ENCODE results near the gene PIGB.

DNA sequence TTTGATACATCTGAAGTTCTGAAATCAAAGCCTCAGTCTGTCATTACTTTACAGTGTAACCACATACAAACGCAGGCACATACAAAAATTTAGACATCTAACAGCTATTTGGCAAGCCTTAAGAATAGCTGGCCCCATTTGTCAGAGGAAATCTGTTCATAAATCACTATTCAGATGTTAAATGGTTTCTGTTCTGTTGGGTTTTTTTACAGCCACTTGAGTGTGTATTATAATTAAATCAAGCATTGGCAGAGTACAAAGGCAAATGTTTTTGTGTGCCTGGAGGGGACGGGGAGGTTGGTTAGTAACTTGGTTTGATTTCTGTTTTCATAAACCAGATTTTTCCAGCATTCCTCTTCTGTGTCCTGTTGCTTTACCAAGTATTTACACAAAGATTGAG, 24.1 kb downstream of the PIGB start:
- TF ChIP-seq, protein P1, sequence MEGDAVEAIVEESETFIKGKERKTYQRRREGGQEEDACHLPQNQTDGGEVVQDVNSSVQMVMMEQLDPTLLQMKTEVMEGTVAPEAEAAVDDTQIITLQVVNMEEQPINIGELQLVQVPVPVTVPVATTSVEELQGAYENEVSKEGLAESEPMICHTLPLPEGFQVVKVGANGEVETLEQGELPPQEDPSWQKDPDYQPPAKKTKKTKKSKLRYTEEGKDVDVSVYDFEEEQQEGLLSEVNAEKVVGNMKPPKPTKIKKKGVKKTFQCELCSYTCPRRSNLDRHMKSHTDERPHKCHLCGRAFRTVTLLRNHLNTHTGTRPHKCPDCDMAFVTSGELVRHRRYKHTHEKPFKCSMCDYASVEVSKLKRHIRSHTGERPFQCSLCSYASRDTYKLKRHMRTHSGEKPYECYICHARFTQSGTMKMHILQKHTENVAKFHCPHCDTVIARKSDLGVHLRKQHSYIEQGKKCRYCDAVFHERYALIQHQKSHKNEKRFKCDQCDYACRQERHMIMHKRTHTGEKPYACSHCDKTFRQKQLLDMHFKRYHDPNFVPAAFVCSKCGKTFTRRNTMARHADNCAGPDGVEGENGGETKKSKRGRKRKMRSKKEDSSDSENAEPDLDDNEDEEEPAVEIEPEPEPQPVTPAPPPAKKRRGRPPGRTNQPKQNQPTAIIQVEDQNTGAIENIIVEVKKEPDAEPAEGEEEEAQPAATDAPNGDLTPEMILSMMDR (IDR thresholded peaks at IDR 0.05): no peak
- no peak for TF ChIP-seq POLR2A (IDR thresholded peaks at IDR 0.05)
